ENCODE data around the gene EGR4.
A peak's percentile ranks its signal among the peaks of the same experiment; 100 is the strongest.

The EGR4 gene

DNA sequence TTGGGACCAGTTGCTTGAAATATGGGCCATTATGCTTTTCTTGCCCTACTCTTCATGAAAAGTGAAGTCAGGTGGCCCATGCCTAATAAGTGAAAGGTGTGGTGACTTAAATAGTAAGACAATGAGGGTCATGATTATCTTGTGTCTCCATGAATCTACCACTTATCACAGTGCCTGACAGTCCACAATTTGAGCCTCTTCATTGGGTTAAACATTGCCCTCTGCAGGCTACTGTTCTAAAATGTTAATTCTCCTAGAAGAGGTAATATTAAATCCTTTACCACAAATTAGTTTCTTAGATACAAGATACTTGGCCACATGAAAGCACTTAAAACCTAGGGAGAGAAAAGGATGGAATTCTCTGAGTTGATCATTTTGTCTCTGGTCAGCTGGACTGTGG is 4.0 kb downstream of the EGR4 start:
- DNase-seq: no peak

DNA sequence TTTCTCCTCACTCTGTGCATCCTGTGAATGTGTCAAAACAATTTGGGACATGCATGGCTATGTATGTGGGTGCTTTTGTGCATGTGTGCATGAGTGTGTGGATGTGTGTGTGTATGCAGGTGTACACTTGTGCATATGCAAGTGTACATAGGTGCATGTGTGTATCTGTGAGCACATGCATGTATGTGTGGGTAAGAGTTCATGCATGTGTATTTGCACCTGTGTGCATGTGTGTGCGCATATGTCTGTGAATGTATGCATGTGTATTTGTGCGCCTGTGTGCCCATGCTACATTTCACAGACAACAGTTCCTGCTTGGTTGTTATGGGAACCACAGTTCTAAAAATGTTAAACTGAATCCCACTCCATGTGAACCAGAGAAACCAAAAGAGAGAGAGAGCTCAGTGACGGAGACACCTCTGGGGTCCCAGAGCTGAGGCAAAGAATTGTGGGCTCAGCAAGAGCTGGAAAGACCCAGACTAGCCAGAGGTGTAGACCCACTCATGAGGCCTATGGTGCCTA is 7.2 kb downstream of the EGR4 start:
- DNase-seq: no peak

DNA sequence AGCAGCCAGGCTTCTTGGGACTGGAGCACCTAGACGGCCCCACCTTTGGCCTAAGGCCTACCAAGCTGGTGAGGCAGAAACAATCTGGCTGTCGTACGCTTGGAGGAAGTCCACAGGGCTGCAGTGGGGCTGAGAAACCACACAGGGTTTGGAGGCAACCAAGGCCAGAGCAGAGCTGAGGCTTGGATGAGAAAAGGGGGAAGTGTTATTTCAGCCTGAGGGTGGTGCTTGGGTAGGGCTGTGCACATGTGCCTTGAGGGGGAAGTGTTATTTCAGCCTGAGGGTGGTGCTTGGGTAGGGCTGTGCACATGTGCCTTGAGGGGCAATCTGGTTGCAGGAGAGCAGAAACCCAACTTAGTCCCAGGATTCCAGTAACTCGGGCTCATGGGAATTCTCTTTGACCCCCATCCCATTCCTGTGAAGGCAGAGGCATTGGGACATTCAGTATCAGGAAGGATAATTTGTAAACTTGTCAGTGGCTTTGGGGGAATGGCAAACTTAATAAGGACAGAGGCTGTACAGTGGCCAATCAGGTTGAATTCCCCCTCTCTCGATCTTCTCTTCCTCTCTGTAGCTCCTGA is 8.1 kb downstream of the EGR4 start:
- DNase-seq: no peak

DNA sequence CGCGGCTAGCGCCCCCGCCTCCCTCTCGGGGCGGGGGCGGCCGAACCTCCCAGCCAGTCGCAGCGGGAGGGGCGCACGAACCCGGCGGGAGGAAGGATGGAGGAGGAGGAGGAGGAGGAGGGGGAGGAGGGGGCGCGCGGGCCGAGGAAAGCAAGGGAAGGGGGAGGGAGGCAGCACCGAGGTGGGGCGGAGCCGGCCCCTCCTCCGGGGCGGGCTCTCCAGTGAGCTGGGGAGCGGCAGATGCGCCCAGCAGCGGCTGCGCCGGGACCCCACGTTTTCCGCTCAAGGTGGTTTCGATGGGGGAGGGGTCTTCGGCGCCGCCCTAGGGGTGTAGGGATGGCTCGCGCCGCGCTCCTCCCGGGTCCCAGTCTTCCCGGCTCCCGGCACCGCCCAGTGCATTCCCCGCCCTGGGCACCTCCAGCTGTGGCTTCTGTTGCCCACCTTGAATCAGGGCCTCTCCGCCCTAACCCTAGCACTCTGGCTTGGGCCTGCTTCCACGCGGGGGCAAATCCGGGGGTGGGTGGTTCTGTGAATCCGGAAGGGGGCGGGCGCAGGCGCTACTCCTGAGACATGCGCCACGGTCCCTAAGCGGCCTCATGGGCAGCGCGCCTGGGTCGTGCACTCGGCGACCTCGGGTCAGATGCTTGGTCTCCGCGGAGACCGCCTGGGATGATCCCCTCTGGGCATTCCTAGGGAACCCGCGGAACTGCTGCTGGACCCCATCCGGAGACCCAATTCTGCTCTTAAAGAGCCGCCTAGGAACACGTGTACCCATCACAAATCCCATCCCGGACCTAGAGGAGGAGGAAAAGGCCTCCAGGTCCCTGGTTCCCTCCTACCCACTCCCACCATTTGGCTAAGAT is 8.8 kb downstream of the EGR4 start, which contains the start of gene FBXO41:
TSS of gene FBXO41 (minus strand) at position 183 of the 863 bp plus-strand sequence. CDS start 14,848 bp downstream, outside the sequence.
- DNase-seq: peak; percentile 42 to 87 (median 83)

DNA sequence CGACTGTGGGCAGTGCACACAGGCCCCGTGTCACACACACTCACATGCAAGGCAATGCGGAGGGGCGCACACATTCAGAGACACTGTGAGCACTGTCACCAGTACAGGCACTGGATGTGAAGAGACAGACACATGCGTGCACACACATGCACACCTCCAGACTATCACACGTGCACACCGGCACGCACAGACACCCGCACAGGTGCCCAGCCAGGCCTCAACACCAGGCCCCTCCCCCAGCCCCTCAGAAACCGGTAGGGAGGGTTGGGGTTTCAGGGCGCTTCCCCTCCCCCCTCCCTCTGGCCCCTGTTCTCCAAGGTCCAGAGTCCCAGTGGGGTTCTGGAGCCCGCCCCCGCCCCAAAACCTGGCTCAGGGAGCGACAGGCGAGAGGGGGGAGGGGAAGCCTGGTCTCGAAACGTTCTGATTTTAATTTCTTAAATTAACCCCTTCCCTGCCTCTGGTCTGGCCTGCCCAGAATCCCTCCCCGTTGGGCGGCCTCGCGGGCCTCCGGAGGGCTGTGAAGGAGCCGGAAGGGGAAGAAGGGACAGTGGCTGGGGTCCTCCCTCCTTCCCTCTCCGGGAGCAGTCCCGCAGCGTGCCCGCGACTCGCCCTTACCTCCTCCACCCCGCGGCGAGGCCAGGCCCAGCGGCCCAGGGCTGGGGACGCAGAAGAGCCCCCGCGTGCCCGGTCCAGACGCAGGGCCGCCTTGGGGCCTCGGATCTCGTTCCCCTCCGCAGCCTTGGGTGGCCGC is 9.6 kb downstream of the EGR4 start:
- DNase-seq: peak in 2 of 3 experiments; percentile 66 to 70

DNA sequence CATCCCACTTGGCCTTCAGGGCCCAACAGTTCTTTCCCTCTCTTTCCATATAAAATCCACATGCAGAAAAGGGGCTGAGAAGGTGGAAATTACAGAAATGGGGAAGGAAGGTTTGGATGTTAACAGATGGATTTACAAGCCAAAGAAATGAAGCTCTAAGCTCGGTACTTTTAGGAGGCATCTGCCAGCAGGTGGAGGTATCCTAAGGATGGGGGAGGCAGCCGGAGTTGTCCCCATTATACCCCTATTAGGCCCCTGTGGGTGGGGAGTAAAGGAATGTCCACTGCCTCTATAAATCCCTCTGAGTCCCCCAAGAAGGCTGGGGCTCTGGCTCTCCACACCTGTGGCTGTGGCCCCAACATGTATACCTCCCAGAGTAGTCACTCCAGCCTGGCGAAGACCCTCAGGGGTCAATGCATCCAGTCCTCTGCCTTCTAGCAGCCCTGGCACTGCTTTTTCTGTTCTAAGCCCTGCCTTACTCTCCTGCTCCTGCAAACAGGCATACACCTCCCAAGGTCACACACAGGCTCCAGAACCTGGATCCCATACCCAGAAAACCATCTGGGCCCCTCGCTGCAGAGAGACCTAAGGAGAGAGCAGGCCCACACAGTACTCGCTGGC is 10.3 kb downstream of the EGR4 start:
- DNase-seq: peak in 1 of 3 experiments; percentile 29

DNA sequence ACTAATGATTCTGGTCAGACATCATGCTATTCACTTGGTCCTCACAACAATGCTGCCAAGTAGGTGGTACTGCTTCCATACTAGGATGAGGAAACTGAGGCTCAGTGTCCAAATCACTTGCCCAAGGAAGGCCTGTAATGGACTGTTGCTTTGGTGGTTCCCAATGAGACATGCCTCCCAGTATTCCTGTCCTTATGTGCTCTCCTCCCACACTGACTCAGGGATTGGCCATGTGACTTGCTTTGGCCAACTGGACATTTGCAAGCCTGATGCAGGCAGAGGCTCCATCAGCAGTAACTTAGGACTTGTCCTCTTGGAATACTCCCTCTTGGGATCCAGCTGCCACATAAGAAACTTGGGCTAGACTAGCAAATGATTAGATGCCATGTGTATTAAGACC is 12.1 kb downstream of the EGR4 start:
- no peak for DNase-seq

DNA sequence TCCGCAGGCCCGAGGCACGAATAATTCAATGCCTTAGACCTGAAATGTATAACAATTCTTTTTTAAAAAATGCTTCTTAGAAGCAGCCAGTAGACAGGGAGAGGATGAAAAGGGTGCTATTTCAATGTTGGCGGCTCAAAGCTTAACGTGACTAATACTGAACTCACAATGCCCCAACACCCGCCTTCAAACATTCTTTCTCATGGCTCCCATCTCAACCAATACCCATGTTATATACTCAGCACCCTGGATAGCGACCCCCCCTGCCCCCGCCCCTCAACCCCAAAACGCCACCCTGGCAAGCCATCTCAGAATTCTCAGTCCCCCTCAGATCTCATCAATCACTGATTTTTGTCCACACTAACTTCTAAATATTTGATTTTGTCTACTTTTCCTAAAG is 13.5 kb downstream of the EGR4 start:
- no peak for DNase-seq

DNA sequence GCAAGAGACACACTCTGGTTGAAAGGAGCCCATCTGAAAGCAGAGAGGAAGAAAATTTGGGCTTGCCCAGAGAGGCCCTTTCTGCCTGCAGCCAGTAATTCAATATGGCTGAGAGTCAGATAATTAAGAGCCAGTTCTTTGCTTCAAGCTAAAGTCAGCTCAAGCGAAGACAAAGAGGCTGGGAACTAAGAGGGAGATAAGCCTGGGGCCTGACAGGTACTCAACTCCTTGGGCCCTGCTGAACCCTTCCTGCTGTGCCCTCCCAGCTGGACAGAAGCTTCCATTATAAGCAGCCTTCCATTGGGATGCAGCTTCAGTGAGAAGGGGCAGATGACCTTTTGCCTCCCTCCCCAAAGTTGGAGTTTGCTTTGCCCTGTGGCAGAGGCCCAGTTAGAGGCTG is 21.1 kb downstream of the EGR4 start:
- DNase-seq: no peak

DNA sequence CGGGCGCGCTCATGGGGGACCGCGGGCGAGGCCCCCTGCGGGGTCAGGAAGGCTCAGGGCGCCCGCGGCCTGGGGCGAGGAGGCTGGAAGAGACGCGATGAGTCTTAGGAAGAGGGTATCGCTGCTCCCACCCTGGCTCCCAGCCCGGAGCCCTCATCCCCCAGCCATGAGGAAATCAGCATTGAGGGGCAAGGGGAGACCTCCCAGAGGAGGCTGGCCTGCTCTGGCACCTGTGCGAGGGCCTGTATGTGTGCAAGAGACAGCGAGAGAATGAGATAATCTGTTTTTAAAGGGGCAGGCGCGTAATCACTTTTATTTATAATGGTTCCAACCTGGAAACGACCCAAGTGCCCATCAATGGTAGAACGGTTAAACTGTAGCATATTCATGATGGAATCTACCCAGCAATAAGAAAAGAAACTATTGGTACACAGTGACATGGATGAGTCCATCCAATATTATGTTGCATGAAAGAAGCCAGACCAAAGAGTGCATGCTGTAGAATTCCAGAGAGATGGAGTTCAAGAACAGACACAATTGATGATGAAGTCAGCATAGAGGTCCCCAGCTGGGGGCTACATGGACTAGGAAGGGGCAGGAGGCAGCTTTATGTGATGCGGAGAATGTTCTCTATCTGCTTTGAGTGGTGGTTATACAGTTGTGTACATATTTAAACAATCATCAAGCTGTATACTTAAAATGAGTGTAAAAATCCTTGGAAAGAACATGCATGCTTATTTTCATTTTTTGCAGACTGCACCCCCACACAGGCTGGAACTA is 23.5 kb downstream of the EGR4 start:
- peak in 1 of 3 experiments; percentile 78 for DNase-seq

DNA sequence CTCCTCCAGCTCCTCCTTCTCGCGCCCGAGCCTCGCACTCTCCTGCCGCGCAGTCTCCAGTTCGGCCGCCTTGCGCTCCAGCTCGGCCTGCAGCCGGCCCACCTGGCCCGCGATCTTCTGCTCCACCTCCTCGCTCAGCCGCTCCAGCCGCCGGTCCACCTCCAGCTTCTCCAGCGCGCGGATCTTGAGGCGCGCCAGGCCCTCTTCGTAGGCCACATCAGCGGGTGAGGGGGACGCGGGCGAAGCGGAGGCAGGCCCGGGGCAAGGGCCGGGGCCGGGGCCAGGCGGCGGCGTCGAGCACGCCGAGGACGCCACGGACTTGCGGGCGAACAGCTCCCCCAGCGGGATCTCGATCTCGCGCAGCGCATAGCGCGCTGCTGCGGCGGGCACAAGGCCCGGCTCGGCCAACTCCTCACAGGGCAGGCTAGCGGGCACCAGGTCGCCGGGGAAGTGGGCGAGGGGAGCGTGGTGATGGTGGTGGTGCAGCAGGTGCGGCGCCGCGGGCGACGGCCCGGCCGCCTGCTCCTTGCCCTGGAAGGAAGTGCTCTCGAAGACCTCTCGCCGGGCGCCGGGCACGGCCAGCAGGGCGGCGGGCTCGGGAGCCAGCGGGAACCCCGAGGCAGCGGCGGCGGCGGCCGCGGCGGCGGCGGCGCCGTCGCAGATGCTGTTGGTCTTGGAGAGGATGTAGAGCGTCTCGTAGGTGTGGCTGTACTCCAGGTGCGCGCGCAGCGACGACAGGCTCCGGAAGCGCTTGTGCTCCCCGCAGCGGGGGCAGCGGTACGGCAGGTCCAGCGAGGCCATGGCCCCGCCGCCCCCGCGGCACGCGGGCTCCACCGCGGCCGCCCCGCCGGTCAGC is 24.3 kb downstream of the EGR4 start:
- peak; percentile 67 to 96 (median 96) for DNase-seq

DNA sequence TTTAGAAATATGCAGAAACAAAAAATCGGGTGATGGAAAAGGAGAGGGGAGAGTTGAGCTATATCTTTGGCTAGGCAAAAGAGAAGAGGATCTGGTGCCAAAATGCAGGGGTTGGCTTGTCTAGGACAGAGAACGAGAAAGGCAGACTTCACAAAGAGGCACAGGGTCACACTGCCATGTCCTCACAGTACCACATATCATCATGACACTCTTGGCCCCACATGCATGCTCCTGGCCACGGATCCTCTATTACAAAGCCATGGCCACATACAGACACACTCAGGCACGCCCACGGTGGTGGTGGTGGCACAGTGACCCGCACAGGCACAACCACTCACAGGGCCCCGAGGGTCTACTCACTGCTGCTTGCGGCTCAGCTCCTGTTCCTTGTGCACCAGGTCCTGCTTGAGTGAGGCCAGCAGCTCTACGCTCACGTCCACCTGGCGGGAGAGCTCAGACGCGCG is 24.9 kb downstream of the EGR4 start:
- no peak for DNase-seq

DNA sequence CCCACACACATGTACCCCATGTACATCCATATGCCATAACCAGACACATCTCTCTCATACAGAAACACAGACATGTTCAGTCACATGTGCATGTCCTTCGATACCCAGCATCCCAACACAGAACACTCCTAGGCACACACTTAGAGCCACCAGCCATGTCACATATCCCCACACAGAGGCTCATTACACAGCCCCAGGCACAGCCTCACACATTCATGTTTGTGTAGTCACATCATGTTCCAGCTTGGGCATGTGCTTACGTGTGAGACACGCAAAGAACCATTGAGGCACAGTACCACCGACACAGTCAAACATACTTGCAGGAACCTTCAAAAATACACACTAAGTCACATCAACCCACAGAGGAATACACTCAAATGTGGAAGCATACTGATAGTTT is 26.3 kb downstream of the EGR4 start:
- DNase-seq: no peak

DNA sequence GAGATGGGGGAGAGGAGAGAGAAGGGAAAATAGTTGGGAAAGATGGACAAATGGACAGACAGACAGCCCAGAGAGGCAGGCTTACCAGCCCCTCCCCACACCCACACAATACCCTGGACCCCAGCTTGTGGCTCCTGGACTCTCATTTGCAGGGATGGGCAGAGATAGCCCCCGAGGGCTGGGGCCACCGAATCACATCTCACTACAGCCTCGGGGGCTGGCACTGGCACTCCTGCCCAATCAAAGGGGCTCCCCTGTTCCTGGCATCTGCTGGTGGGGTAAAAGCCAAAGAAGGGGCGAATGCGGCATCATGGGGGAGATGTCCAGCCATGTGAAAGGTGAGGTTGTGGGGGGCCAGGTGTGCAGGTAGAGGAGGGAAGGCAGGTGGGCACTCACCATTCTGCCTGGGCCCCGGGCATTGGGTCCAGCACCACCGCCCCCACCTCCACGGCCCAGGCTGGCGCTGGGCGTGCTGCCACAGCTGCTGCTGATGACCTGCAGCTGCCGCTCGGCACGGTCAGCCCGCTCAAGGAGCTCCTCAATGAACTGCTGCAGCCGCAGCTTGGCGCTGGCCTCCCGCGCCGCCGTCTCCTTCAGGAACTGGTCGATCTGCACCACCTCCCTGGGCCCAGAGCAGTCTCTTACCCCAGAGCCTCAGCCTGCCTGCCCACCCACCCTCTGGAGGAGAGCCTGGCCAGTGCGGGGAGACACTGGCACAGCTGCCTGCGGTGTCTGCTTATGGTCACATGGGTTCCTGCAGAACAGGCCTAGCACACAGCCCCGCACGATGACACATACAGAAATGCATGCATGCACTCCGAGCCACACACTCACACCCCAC is 27.1 kb downstream of the EGR4 start:
- DNase-seq: peak in 2 of 3 experiments; percentile 16 to 64

DNA sequence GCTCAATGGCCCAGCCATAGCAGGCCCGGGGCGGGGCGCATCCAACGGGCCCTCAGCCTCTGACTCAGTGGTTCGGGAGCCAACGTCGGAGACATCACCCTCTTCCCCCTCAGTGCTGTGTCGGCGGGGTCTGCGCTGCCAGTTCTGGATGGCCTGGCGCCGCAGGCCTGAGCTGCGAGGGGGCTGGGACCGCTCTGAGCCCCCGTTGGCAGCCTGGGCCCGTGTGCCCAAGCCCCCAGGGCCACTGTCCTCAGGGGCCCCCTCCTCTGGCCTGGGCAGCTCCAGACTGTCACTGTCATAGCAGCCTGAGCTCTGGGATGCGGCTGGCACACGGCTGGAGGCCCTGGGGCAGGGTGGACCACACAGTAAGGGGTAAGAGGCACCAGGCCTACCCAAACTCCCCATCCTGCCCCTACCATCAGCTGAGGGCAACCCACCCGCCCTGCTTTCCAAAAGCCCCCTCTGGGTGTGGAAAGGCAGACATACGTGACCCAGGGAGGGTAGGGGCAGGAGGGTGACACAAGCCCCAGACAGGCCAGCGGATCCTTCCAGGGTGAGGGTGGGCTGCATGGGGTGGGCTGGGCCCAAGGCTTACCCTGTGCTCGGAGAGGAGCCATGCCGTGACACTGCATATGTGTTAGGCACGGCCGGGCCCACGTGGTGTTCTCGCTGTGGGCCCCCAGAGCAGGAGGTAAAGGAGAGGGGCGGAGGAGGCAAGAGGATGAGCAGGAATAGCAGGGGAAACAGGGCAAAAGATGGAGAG is 27.9 kb downstream of the EGR4 start:
- no peak for DNase-seq

DNA sequence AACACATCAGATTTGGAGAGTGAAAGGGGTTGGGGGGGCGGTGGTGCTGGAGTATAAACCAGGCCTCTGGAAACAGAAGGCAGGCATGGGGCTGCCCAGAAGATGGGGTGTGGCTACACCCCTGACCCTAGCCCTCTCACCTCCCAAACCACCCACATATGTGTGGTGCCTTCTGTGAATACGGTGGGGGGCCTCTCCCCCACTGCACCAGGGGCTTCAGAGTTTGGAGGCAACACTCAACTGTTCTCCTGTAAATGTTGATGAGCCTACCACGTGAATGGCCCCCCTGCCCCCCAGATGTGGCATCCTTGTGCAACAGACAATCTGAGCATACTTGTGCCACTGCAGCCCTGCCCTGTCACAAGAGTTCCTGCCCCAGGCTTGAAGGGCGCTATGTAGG is 28.6 kb downstream of the EGR4 start:
- DNase-seq: no peak

DNA sequence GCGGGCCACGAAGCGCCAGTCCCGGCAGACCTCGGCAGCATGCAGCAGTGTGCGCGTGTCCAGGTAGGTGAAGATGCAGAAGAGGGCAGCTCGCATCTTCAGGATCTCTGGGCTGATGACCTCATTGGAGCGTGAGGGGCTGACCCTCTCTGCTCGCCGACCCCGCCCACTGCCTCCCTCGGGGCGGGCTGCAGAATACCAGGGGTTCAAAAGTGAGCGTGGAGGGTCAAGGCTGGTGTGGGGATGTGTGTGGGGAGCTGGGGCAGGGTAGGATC is 29.1 kb downstream of the EGR4 start:
- no peak for DNase-seq

DNA sequence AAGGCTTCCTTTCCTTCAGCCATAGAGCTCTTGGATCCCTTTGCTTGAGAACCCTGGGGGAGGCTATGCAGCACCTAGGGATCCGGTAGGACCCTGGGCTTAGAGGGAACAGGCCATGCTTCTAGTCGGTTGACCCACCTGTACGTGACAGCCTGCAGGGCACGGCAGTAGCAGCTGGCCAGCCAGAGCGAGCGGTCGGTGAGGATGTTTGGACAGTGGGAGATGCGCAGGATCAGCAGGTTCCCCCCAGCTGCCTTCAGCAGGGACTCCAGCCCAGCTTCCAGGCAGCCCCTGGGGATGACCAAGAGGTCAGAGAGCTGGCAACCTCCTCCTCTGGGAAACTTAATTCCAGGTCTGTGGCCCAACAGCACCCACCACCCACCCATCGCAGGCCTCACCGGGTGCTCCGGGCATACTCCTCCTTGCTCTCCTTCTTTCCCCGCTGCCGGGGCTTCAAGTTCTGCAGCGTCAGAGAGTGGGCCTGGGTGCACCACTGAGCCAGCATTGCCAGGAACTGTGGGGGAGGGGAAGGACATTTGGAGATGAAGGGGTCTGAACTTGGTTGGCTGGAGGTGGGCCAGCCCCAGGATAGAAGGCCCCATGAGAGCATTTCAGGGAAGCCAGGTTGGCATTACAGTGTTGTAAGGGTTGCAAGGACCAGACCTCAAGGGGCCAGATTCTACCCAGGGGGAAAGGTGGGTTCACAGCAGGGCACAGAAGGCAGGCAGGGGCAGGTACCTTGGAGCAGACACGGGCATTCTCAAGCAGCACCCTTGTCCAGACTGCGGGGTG is 29.6 kb downstream of the EGR4 start:
- no peak for DNase-seq
